Keratinocyte (primary cell): ENCODE data around the gene ZBTB39. TPM values are rescaled to one million over a fixed set of nuclear protein-coding genes. Genes with fewer than 3 reads are reported as not detected.

Source experiments
- DNase-seq: peaks from one replicate; pipeline ENCODE4 v3.0.0-alpha.2; 2011; ENCODE audit warnings: low read depth, missing footprints, low spot score
- FAIRE-seq: peaks from 2 replicates; lab custom pipeline; 2011; peaks lifted over from hg19 to GRCh38; lab: Jason Lieb, UNC
- H2AFZ ChIP-seq: 2 replicates; pipeline ENCODE4 v1.6.0; 2012; ENCODE audit warnings: low read length, control low read depth, inconsistent platforms; ENCODE audit not compliant: control insufficient read depth
- H3K27ac ChIP-seq: 2 replicates; pipeline ENCODE4 v1.5.1; 2011; ENCODE audit warnings: low read length; ENCODE audit not compliant: control insufficient read depth, insufficient read depth
- H3K27me3 ChIP-seq: 3 replicates; pipeline ENCODE4 v1.6.0; 2011; ENCODE audit warnings: low read length; ENCODE audit not compliant: control insufficient read depth, insufficient read depth; ENCODE audit errors: extremely low read depth
- H3K36me3 ChIP-seq, 2 experiments: 2 replicates in 1 of 2; 3 replicates in 1 of 2; pipeline ENCODE4 v1.5.1; 2011; ENCODE audit warnings: low read length in 2 of 2, mild to moderate bottlenecking in 1 of 2; ENCODE audit not compliant: control insufficient read depth in 2 of 2, insufficient read depth in 2 of 2; ENCODE audit errors: extremely low read depth in 1 of 2
- H3K4me1 ChIP-seq: 3 replicates; pipeline ENCODE4 v1.5.1; 2011; ENCODE audit warnings: low read length; ENCODE audit not compliant: control insufficient read depth, insufficient read depth; ENCODE audit errors: extremely low read depth
- H3K4me2 ChIP-seq: 3 replicates; pipeline ENCODE4 v1.6.0; 2011; ENCODE audit warnings: low read depth, low read length; ENCODE audit not compliant: control insufficient read depth, insufficient read depth; ENCODE audit errors: extremely low read depth
- H3K4me3 ChIP-seq, 3 experiments: fragments of 200-600 bp in 1 of 3; sonication (generic) in 1 of 3; 2 replicates in 2 of 3; 3 replicates in 1 of 3; pipeline ENCODE4 v1.5.1; 2011 to 2016; ENCODE audit warnings: low read length in 3 of 3, mild to moderate bottlenecking in 3 of 3, control low read depth in 2 of 3, inconsistent platforms in 1 of 3, low read depth in 1 of 3, mixed read lengths in 1 of 3, mixed run types in 1 of 3, moderate library complexity in 1 of 3; ENCODE audit not compliant: control insufficient read depth in 2 of 3, insufficient read depth in 2 of 3; ENCODE audit errors: extremely low read depth in 1 of 3
- H3K79me2 ChIP-seq: 2 replicates; pipeline ENCODE4 v1.6.0; 2012; ENCODE audit warnings: low read length; ENCODE audit not compliant: control insufficient read depth, insufficient read depth
- H3K9ac ChIP-seq: 3 replicates; pipeline ENCODE4 v1.6.0; 2011; ENCODE audit warnings: low read length; ENCODE audit not compliant: control insufficient read depth, insufficient read depth; ENCODE audit errors: extremely low read depth
- H3K9me1 ChIP-seq: 3 replicates; pipeline ENCODE4 v1.6.0; 2011; ENCODE audit warnings: low read length; ENCODE audit not compliant: control insufficient read depth, insufficient read depth; ENCODE audit errors: extremely low read depth
- H3K9me3 ChIP-seq: 2 replicates; pipeline ENCODE4 v1.5.1; 2012; ENCODE audit warnings: low read depth, low read length; ENCODE audit not compliant: control insufficient read depth
- H4K20me1 ChIP-seq: 3 replicates; pipeline ENCODE4 v1.6.0; 2011; ENCODE audit warnings: low read length; ENCODE audit not compliant: control insufficient read depth, insufficient read depth; ENCODE audit errors: extremely low read depth
- CTCF ChIP-seq, 3 experiments: IDR thresholded peaks in 1 of 3; conservative IDR thresholded peaks in 1 of 3; optimal IDR thresholded peaks in 1 of 3; 2 replicates in 2 of 3; 3 replicates in 1 of 3; pipeline versions ENCODE3 to v1.5.1; 2011; ENCODE audit warnings: low read length in 3 of 3, mild to moderate bottlenecking in 3 of 3, moderate library complexity in 2 of 3, control low read depth in 1 of 3, inconsistent platforms in 1 of 3; ENCODE audit not compliant: insufficient read depth in 2 of 3; ENCODE audit errors: extremely low read depth in 1 of 3
- EZH2 ChIP-seq: IDR thresholded peaks from one replicate; pipeline ENCODE4 v1.6.1; 2012; ENCODE audit warnings: inconsistent platforms, mild to moderate bottlenecking, low read length, moderate library complexity
- dilution Hi-C: fragments of 300-500 bp; cut with MboI; formaldehyde crosslinking; loops from one replicate; pipeline ENCODE4 v1.7.0; 2020; ENCODE audit warnings: low sequenced_read_pairs; ENCODE audit not compliant: extremely low pct_ligation_motif_present
- polyA plus RNA-seq, 5 experiments: library from polyadenylated mRNA; depleted of rRNA in 3 of 5; stranded (reverse) in 3 of 5; stranded (forward) in 1 of 5; unstranded in 1 of 5; fragments of >200 nt; gene quantifications; 1 replicate in 1 of 5; 2 replicates in 3 of 5; 3 replicates in 1 of 5; pipeline versions ENCODE4 v1.2.1 to v1.2.3, GENCODE V29; 2011 to 2012; ENCODE audit warnings: missing spikeins in 2 of 5, low read depth in 1 of 5, low replicate concordance in 1 of 5

ZBTB39 gene
- polyA plus RNA-seq, 1 donor (not counting 4 experiments of a cell fraction or from before 2014, with no cell fraction given) = 4.1 TPM

GRCh38 chr12:57040750-57041149 lies 34.4 kb upstream of the ZBTB39 start:
- no peak overlapping the region for H2AFZ ChIP-seq
- H3K27me3 ChIP-seq = peaks cover 6% of the 10 kb centered on the region
- no peaks in the 10 kb centered on the region for H3K9me1 ChIP-seq
- no peaks in the 10 kb centered on the region for H4K20me1 ChIP-seq
- H3K27ac ChIP-seq = no peak overlapping the region
- dilution Hi-C loops = no loop called here
- H3K79me2 ChIP-seq = no peaks in the 10 kb centered on the region
- no peaks in the 10 kb centered on the region for H3K9me3 ChIP-seq
- TF ChIP-seq EZH2 = no peak
- no peak for TF ChIP-seq CTCF (optimal IDR thresholded peaks at IDR 0.05 in 1 of 3, IDR thresholded peaks at IDR 0.05 in 1 of 3, conservative IDR thresholded peaks at IDR 0.05 in 1 of 3; ENCODE audit: extremely low read depth in 1 of 3, insufficient read depth in 2 of 3, low read length in 3 of 3)
- H3K36me3 ChIP-seq = no peaks in the 10 kb centered on the region
- FAIRE-seq (no peak), DNase-seq (no peak)
- H3K4me1 ChIP-seq = no peaks in the 10 kb centered on the region
- H3K4me3 ChIP-seq = no peak overlapping the region
- no peak overlapping the region for H3K4me2 ChIP-seq
- no peak overlapping the region for H3K9ac ChIP-seq

- dilution Hi-C loops = no loop called here
- Histone ChIP-seq H3K9me3 (no peaks in the 10 kb centered on the region), H3K4me2 (no peak overlapping the region), H3K36me3 (no peaks in the 10 kb centered on the region), H3K4me1 (no peaks in the 10 kb centered on the region), H3K27ac (no peak overlapping the region), H4K20me1 (no peaks in the 10 kb centered on the region), H3K4me3 (no peak overlapping the region), H3K9me1 (no peaks in the 10 kb centered on the region), H3K79me2 (no peaks in the 10 kb centered on the region), H2AFZ (no peak overlapping the region), H3K9ac (no peak overlapping the region), H3K27me3 (peaks cover 6% of the 10 kb centered on the region)
- no peak for TF ChIP-seq EZH2
- no peak for TF ChIP-seq CTCF (optimal IDR thresholded peaks at IDR 0.05 in 1 of 3, IDR thresholded peaks at IDR 0.05 in 1 of 3, conservative IDR thresholded peaks at IDR 0.05 in 1 of 3; ENCODE audit: extremely low read depth in 1 of 3, insufficient read depth in 2 of 3, low read length in 3 of 3)
- FAIRE-seq (no peak), DNase-seq (no peak)
Measured at GRCh38 chr12:57040211-57040610, 33.9 kb upstream of the ZBTB39 start.
